DND-41 (cell line): Measurements from ENCODE around the gene LRRN4.

Experiments
- ATAC-seq: fragments of 200-7000 bp; cut with Tn5 transposase; 3 replicates; pipeline ENCODE4 v1.9.1; 2021; ENCODE audit warnings: low read depth; ENCODE audit not compliant: insufficient read depth
- DNase-seq: peaks from one replicate; pipeline ENCODE4 v3.0.0-alpha.2; 2020
- H2AFZ ChIP-seq: 2 replicates; pipeline ENCODE4 v1.6.0; 2012; ENCODE audit warnings: low read depth, low read length
- H3K27ac ChIP-seq: 2 replicates; pipeline ENCODE4 v1.5.1; 2012; ENCODE audit warnings: low read length, inconsistent platforms
- H3K27me3 ChIP-seq: fragments of 200-600 bp; sonication (generic); 2 replicates; pipeline ENCODE4 v1.6.0; 2012; ENCODE audit warnings: low read length, mild to moderate bottlenecking, inconsistent platforms; ENCODE audit not compliant: insufficient read depth, poor library complexity
- H3K36me3 ChIP-seq: 2 replicates; pipeline ENCODE4 v1.5.1; 2012; ENCODE audit warnings: low read length, inconsistent platforms; ENCODE audit not compliant: insufficient read depth
- H3K4me1 ChIP-seq: 2 replicates; pipeline ENCODE4 v1.5.1; 2012; ENCODE audit warnings: mild to moderate bottlenecking, low read length; ENCODE audit not compliant: insufficient read depth
- H3K4me2 ChIP-seq: 2 replicates; pipeline ENCODE4 v1.6.0; 2012; ENCODE audit warnings: mild to moderate bottlenecking, moderate library complexity, low read length, inconsistent platforms; ENCODE audit not compliant: insufficient read depth
- H3K4me3 ChIP-seq, 2 experiments: fragments of 200-600 bp in 1 of 2; shearing (Covaris generic) in 1 of 2; 2 replicates each; pipeline ENCODE4 v1.5.1; 2012 to 2016; ENCODE audit warnings: inconsistent platforms in 2 of 2, low read length in 2 of 2, mild to moderate bottlenecking in 2 of 2, low read depth in 1 of 2, moderate library complexity in 1 of 2
- H3K79me2 ChIP-seq: 2 replicates; pipeline ENCODE4 v1.6.0; 2012; ENCODE audit warnings: low read length, inconsistent platforms; ENCODE audit not compliant: insufficient read depth
- H3K9ac ChIP-seq: 2 replicates; pipeline ENCODE4 v1.6.0; 2012; ENCODE audit warnings: low read depth, mild to moderate bottlenecking, inconsistent platforms, low read length, moderate library complexity
- H3K9me3 ChIP-seq: 2 replicates; pipeline ENCODE4 v1.5.1; 2012; ENCODE audit warnings: low read length, moderate library complexity, mild to moderate bottlenecking, inconsistent platforms; ENCODE audit not compliant: insufficient read depth, severe bottlenecking
- H4K20me1 ChIP-seq: 2 replicates; pipeline ENCODE4 v1.6.0; 2012; ENCODE audit warnings: low read length; ENCODE audit not compliant: insufficient read depth
- CTCF ChIP-seq: IDR thresholded peaks from 2 replicates; pipeline ENCODE4 v1.5.1; 2012; ENCODE audit warnings: borderline replicate concordance, low read length, moderate library complexity, mild to moderate bottlenecking; ENCODE audit not compliant: poor library complexity, severe bottlenecking; ENCODE audit errors: extremely low read depth
- EZH2 ChIP-seq: IDR thresholded peaks from 3 replicates; pipeline ENCODE4 v1.6.1; 2012; ENCODE audit warnings: borderline replicate concordance, low read depth, mild to moderate bottlenecking, moderate library complexity, low read length, inconsistent platforms; ENCODE audit not compliant: severe bottlenecking

LRRN4 gene

GRCh38 chr20:6017880-6018279 is 36.0 kb downstream of the LRRN4 start:
- TF ChIP-seq EZH2: no peak
- TF ChIP-seq CTCF: no peak

GRCh38 chr20:6017467-6017866 is 36.4 kb downstream of the LRRN4 start:
- Histone ChIP-seq H3K27ac (no peak overlapping the region), H4K20me1 (peaks cover 12% of the 10 kb centered on the region; the same call in 1 of the 2 replicates), H3K9me3 (no peaks in the 10 kb centered on the region), H3K27me3 (no peaks in the 10 kb centered on the region), H2AFZ (no peak overlapping the region), H3K79me2 (peaks cover 75% of the 10 kb centered on the region), H3K4me2 (no peak overlapping the region), H3K9ac (no peak overlapping the region), H3K36me3 (peaks cover 74% of the 10 kb centered on the region), H3K4me1 (no peaks in the 10 kb centered on the region), H3K4me3 (no peak overlapping the region)
- ATAC-seq (no peak), DNase-seq (no peak)
- TF ChIP-seq CTCF (no peak), EZH2 (no peak)

More at GRCh38 chr20:6017880-6018279, 36.0 kb downstream of the LRRN4 start:
- no peak overlapping the region for H3K9ac ChIP-seq
- H2AFZ ChIP-seq: no peak overlapping the region
- peaks cover 8% of the 10 kb centered on the region; the same call in 1 of the 2 replicates for H4K20me1 ChIP-seq
- H3K4me1 ChIP-seq: no peaks in the 10 kb centered on the region
- H3K27me3 ChIP-seq: no peaks in the 10 kb centered on the region
- no peak overlapping the region for H3K27ac ChIP-seq
- DNase-seq (no peak), ATAC-seq (no peak)
- peaks cover 74% of the 10 kb centered on the region for H3K36me3 ChIP-seq
- H3K4me2 ChIP-seq: no peak overlapping the region
- peaks cover 75% of the 10 kb centered on the region for H3K79me2 ChIP-seq
- H3K9me3 ChIP-seq: no peaks in the 10 kb centered on the region
- no peak overlapping the region for H3K4me3 ChIP-seq

- no peak for DNase-seq
- Histone ChIP-seq H3K9me3 (no peaks in the 10 kb centered on the region), H2AFZ (no peak overlapping the region), H3K4me3 (no peak overlapping the region), H3K27me3 (no peaks in the 10 kb centered on the region), H4K20me1 (peaks cover 22% of the 10 kb centered on the region; the same call in 1 of the 2 replicates), H3K9ac (no peak overlapping the region), H3K4me2 (no peak overlapping the region), H3K79me2 (peaks cover 72% of the 10 kb centered on the region), H3K27ac (no peak overlapping the region), H3K36me3 (peaks cover 83% of the 10 kb centered on the region), H3K4me1 (no peaks in the 10 kb centered on the region)
- no peak for ATAC-seq
- TF ChIP-seq EZH2 (no peak), CTCF (no peak)
Measured at GRCh38 chr20:6014957-6015356, 38.9 kb downstream of the LRRN4 start.

GRCh38 chr20:6014017-6014416 is 39.8 kb downstream of the LRRN4 start:
- no peaks in the 10 kb centered on the region for H3K4me1 ChIP-seq
- no peak overlapping the region for H3K4me2 ChIP-seq
- no peak for ATAC-seq
- peaks cover 71% of the 10 kb centered on the region for H3K79me2 ChIP-seq
- H2AFZ ChIP-seq: no peak overlapping the region
- no peak overlapping the region for H3K4me3 ChIP-seq
- H3K27me3 ChIP-seq: no peaks in the 10 kb centered on the region
- no peak overlapping the region for H3K27ac ChIP-seq
- peaks cover 90% of the 10 kb centered on the region for H3K36me3 ChIP-seq
- no peaks in the 10 kb centered on the region for H3K9me3 ChIP-seq
- TF ChIP-seq EZH2 (no peak), CTCF (no peak)
- no peak for DNase-seq
- peaks cover 25% of the 10 kb centered on the region; the same call in 1 of the 2 replicates for H4K20me1 ChIP-seq
- H3K9ac ChIP-seq: no peak overlapping the region
